BLaER1 (cell line): ENCODE data around the gene RDX.
"Not testable (repeated sequence)": the region's sequence is repeated elsewhere in the genome, so short reads cannot be mapped to it uniquely, and the experiment has no call there.

ENCODE experiments used
- H3K27ac ChIP-seq: shearing (Covaris generic); formaldehyde crosslinking; 2 replicates; pipeline ENCODE4 v1.8.1; 2022
- H3K27me3 ChIP-seq: shearing (Covaris generic); formaldehyde crosslinking; 2 replicates; pipeline ENCODE4 v1.8.1; 2022
- H3K36me3 ChIP-seq: shearing (Covaris generic); formaldehyde crosslinking; 2 replicates; pipeline ENCODE4 v1.8.1; 2022
- H3K4me1 ChIP-seq: shearing (Covaris generic); formaldehyde crosslinking; 2 replicates; pipeline ENCODE4 v1.8.1; 2022
- H3K4me2 ChIP-seq: shearing (Covaris generic); formaldehyde crosslinking; 2 replicates; pipeline ENCODE4 v1.8.1; 2022
- H3K4me3 ChIP-seq: shearing (Covaris generic); formaldehyde crosslinking; 2 replicates; pipeline ENCODE4 v1.8.1; 2022
- H3K9ac ChIP-seq: shearing (Covaris generic); formaldehyde crosslinking; 2 replicates; pipeline ENCODE4 v1.8.1; 2022
- H3K9me3 ChIP-seq: shearing (Covaris generic); formaldehyde crosslinking; 2 replicates; pipeline ENCODE4 v1.8.1; 2022
- H4K20me1 ChIP-seq: shearing (Covaris generic); formaldehyde crosslinking; 2 replicates; pipeline ENCODE4 v1.8.1; 2022
- Cebpa-rat ChIP-seq: shearing (Covaris generic); IDR thresholded peaks from 2 replicates; pipeline ENCODE4 v1.8.1; 2022

RDX gene

GRCh38 chr11:110286298-110287040, 9.9 kb downstream of the RDX start:
- Histone ChIP-seq H3K27ac (no peak overlapping the region), H3K4me1 (peaks cover 9% of the 10 kb centered on the region), H3K27me3 (no peaks in the 10 kb centered on the region), H3K36me3 (peaks cover 21% of the 10 kb centered on the region), H3K4me3 (no peak overlapping the region), H3K9me3 (no peaks in the 10 kb centered on the region), H4K20me1 (peaks cover 61% of the 10 kb centered on the region), H3K9ac (no peak overlapping the region), H3K4me2 (no peak overlapping the region)
- TF ChIP-seq Cebpa-rat: no peak

GRCh38 chr11:110283862-110284261, 12.6 kb downstream of the RDX start:
- no peak overlapping the region for H3K4me3 ChIP-seq
- no peaks in the 10 kb centered on the region for H3K9me3 ChIP-seq
- peaks cover 46% of the 10 kb centered on the region for H4K20me1 ChIP-seq
- no peak overlapping the region for H3K9ac ChIP-seq
- H3K4me2 ChIP-seq: no peak overlapping the region
- no peak overlapping the region for H3K27ac ChIP-seq
- TF ChIP-seq Cebpa-rat: no peak
- H3K27me3 ChIP-seq: no peaks in the 10 kb centered on the region
- peaks cover 9% of the 10 kb centered on the region for H3K4me1 ChIP-seq
- peaks cover 29% of the 10 kb centered on the region for H3K36me3 ChIP-seq

- H3K4me2 ChIP-seq, H3K4me1 ChIP-seq, H3K9me3 ChIP-seq, H3K27me3 ChIP-seq, H3K4me3 ChIP-seq, H3K27ac ChIP-seq, H3K9ac ChIP-seq: not testable (repeated sequence)
- Histone ChIP-seq H3K36me3 (peaks cover 56% of the 10 kb centered on the region), H4K20me1 (peaks cover 13% of the 10 kb centered on the region; the same call in 1 of the 2 replicates)
These were observed 15.8 kb downstream of the RDX start for GRCh38 chr11:110280595-110280994.

GRCh38 chr11:110279881-110280280, 16.5 kb downstream of the RDX start:
- Histone ChIP-seq H3K27ac (no peak overlapping the region), H3K4me3 (no peak overlapping the region), H3K36me3 (peaks cover 55% of the 10 kb centered on the region), H3K9me3 (no peaks in the 10 kb centered on the region), H3K9ac (no peak overlapping the region), H3K27me3 (no peaks in the 10 kb centered on the region), H3K4me1 (no peaks in the 10 kb centered on the region), H3K4me2 (no peak overlapping the region), H4K20me1 (peaks cover 18% of the 10 kb centered on the region; the same call in 1 of the 2 replicates)
- no peak for TF ChIP-seq Cebpa-rat

- Histone ChIP-seq H3K9ac (no peak overlapping the region), H3K27ac (no peak overlapping the region), H3K4me1 (no peaks in the 10 kb centered on the region), H4K20me1 (peaks cover 19% of the 10 kb centered on the region), H3K4me2 (no peak overlapping the region), H3K4me3 (no peak overlapping the region), H3K27me3 (no peaks in the 10 kb centered on the region), H3K9me3 (no peaks in the 10 kb centered on the region), H3K36me3 (peaks cover 75% of the 10 kb centered on the region)
- no peak for TF ChIP-seq Cebpa-rat
These were observed 23.5 kb downstream of the RDX start for GRCh38 chr11:110272919-110273318.

GRCh38 chr11:110269996-110270395, 26.4 kb downstream of the RDX start:
- H3K27me3 ChIP-seq: no peaks in the 10 kb centered on the region

GRCh38 chr11:110268441-110268840, 28.0 kb downstream of the RDX start:
- TF ChIP-seq Cebpa-rat: no peak

More at GRCh38 chr11:110269996-110270395, 26.4 kb downstream of the RDX start:
- no peak overlapping the region for H3K4me3 ChIP-seq
- H4K20me1 ChIP-seq: peaks cover 16% of the 10 kb centered on the region
- H3K4me2 ChIP-seq: no peak overlapping the region
- no peak overlapping the region for H3K9ac ChIP-seq
- H3K27ac ChIP-seq: no peak overlapping the region
- no peak for TF ChIP-seq Cebpa-rat
- no peaks in the 10 kb centered on the region for H3K9me3 ChIP-seq
- no peaks in the 10 kb centered on the region for H3K4me1 ChIP-seq
- H3K36me3 ChIP-seq: peaks cover 73% of the 10 kb centered on the region

GRCh38 chr11:110262072-110262403, 34.4 kb downstream of the RDX start:
- H3K36me3 ChIP-seq: peaks cover 65% of the 10 kb centered on the region

More at GRCh38 chr11:110268441-110268840, 28.0 kb downstream of the RDX start:
- no peak overlapping the region for H3K4me3 ChIP-seq
- H3K36me3 ChIP-seq: peaks cover 75% of the 10 kb centered on the region
- no peaks in the 10 kb centered on the region for H3K9me3 ChIP-seq
- H3K4me1 ChIP-seq: no peaks in the 10 kb centered on the region
- no peaks in the 10 kb centered on the region for H3K27me3 ChIP-seq
- H3K4me2 ChIP-seq: no peak overlapping the region
- peaks cover 7% of the 10 kb centered on the region for H4K20me1 ChIP-seq
- no peak overlapping the region for H3K9ac ChIP-seq
- H3K27ac ChIP-seq: no peak overlapping the region

GRCh38 chr11:110261195-110262071, 35.0 kb downstream of the RDX start:
- no peak for TF ChIP-seq Cebpa-rat
- H3K27ac ChIP-seq: no peak overlapping the region
- H3K4me1 ChIP-seq: no peaks in the 10 kb centered on the region
- H3K36me3 ChIP-seq: peaks cover 61% of the 10 kb centered on the region
- H3K9ac ChIP-seq: no peak overlapping the region
- H3K4me3 ChIP-seq: no peak overlapping the region
- H4K20me1 ChIP-seq: no peaks in the 10 kb centered on the region
- no peak overlapping the region for H3K4me2 ChIP-seq
- H3K9me3 ChIP-seq: no peaks in the 10 kb centered on the region
- no peaks in the 10 kb centered on the region for H3K27me3 ChIP-seq

More at GRCh38 chr11:110262072-110262403, 34.4 kb downstream of the RDX start:
- TF ChIP-seq Cebpa-rat: no peak
- Histone ChIP-seq H3K9ac (no peak overlapping the region), H3K27ac (no peak overlapping the region), H3K9me3 (no peaks in the 10 kb centered on the region), H3K4me2 (no peak overlapping the region), H4K20me1 (no peaks in the 10 kb centered on the region), H3K4me1 (no peaks in the 10 kb centered on the region), H3K4me3 (no peak overlapping the region), H3K27me3 (no peaks in the 10 kb centered on the region)

GRCh38 chr11:110253525-110253924, 42.9 kb downstream of the RDX start:
- H3K27me3 ChIP-seq: no peaks in the 10 kb centered on the region
- H3K4me1 ChIP-seq: no peaks in the 10 kb centered on the region
- H3K9ac ChIP-seq: no peak overlapping the region
- H3K4me2 ChIP-seq: no peak overlapping the region
- H4K20me1 ChIP-seq: no peaks in the 10 kb centered on the region
- peaks cover 57% of the 10 kb centered on the region for H3K36me3 ChIP-seq
- no peak for TF ChIP-seq Cebpa-rat
- no peaks in the 10 kb centered on the region for H3K9me3 ChIP-seq
- H3K4me3 ChIP-seq: no peak overlapping the region
- no peak overlapping the region for H3K27ac ChIP-seq
